ENCODE results near the gene CPA4. TPM values are rescaled to one million over a fixed set of nuclear protein-coding genes. Genes with fewer than 3 reads are reported as not detected.

The CPA4 gene
- total and polyA plus RNA-seq, 2 of the 13 experiments (the other 11 are each of a cell fraction or from before 2014, with no cell fraction given) = 0.20 to 0.22 TPM

GRCh38 chr7:130356876-130357611 lies 64.1 kb downstream of the CPA4 start (continued):
- TF ChIP-seq ATF4 (CRISPR knock-in tag; IDR thresholded peaks at IDR 0.05) (peak in 1 of 2 experiments; percentile 64; a peak in 1 of 4 replicates), ZGPAT (CRISPR knock-in tag; IDR thresholded peaks at IDR 0.05) (no peak), NFATC3 (CRISPR knock-in tag; IDR thresholded peaks at IDR 0.05) (no peak), ZNF501 (CRISPR knock-in tag; IDR thresholded peaks at IDR 0.05) (no peak), TCF7L2 (IDR thresholded peaks at IDR 0.05; ENCODE audit: low read depth, low read length) (no peak), NCOA2 (CRISPR knock-in tag; IDR thresholded peaks at IDR 0.05) (no peak), ZSCAN9 (CRISPR knock-in tag; IDR thresholded peaks at IDR 0.05; ENCODE audit: borderline replicate concordance) (no peak), ZNF205 (CRISPR knock-in tag; IDR thresholded peaks at IDR 0.05) (peak; percentile 34; the same call in 1 of the 2 replicates), DMAP1 (CRISPR knock-in tag; IDR thresholded peaks at IDR 0.05) (no peak), NFYC (CRISPR knock-in tag; IDR thresholded peaks at IDR 0.05) (no peak), FOSL1 (CRISPR knock-in tag; IDR thresholded peaks at IDR 0.05; ENCODE audit: borderline replicate concordance) (peak; percentile 57; the same call in 1 of the 2 replicates), ZNF891 (CRISPR knock-in tag; IDR thresholded peaks at IDR 0.05) (no peak), TCF12 (IDR thresholded peaks at IDR 0.05) (no peak), TCF12 (CRISPR knock-in tag; IDR thresholded peaks at IDR 0.05) (no peak), PHF5A (CRISPR knock-in tag; IDR thresholded peaks at IDR 0.05; ENCODE audit: low read depth, unreplicated experiment) (no peak), HMGXB4 (CRISPR knock-in tag; IDR thresholded peaks at IDR 0.05; ENCODE audit: borderline replicate concordance in 1 of 2, low read depth in 1 of 2) (no peak), SNAPC4 (CRISPR knock-in tag; IDR thresholded peaks at IDR 0.05) (no peak), NR0B2 (CRISPR knock-in tag; IDR thresholded peaks at IDR 0.05) (no peak)
